ENCODE results near the gene DVL1.

The DVL1 gene

DNA sequence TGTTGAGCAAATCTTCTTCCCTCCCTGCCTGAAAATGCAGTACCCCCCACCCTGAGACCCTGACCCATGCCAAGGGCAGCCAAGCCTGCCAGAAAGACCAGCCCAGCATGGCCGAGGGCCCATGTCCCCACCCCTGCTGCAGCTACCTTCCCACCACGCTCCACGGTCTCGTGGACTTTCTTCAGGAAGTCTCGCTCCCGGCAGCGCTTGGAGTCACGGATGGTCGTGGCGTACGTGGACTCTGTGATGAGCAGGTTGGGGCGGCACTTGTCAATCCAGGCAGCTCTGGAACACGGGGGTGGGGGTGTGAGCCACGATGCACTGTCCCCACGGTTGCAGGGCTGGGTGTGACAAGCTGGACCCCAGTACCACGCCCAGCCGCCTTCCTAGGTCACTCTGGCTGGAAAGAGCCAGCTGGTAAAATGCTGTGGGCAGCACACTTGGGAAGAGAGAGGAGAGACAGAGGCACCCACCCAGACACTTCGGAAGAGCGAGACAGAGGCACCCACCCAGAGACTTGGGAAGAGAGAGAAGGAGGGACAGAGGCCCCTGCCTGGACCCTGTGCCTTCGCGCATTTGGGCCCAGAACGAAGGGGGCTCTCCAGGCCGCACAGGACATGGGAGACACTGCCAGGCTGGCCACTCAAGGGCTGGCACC, 34.4 kb downstream of the DVL1 start:
- DNase-seq (ENCODE audit: low read depth) = no peak
- TF ChIP-seq, protein P1, sequence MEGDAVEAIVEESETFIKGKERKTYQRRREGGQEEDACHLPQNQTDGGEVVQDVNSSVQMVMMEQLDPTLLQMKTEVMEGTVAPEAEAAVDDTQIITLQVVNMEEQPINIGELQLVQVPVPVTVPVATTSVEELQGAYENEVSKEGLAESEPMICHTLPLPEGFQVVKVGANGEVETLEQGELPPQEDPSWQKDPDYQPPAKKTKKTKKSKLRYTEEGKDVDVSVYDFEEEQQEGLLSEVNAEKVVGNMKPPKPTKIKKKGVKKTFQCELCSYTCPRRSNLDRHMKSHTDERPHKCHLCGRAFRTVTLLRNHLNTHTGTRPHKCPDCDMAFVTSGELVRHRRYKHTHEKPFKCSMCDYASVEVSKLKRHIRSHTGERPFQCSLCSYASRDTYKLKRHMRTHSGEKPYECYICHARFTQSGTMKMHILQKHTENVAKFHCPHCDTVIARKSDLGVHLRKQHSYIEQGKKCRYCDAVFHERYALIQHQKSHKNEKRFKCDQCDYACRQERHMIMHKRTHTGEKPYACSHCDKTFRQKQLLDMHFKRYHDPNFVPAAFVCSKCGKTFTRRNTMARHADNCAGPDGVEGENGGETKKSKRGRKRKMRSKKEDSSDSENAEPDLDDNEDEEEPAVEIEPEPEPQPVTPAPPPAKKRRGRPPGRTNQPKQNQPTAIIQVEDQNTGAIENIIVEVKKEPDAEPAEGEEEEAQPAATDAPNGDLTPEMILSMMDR (IDR thresholded peaks at IDR 0.05; ENCODE audit: low read length, missing control alignments) = no peak
- H3K4me3 ChIP-seq (replicated peaks; ENCODE audit: low read depth, low read length) = no peak overlapping the region

DNA sequence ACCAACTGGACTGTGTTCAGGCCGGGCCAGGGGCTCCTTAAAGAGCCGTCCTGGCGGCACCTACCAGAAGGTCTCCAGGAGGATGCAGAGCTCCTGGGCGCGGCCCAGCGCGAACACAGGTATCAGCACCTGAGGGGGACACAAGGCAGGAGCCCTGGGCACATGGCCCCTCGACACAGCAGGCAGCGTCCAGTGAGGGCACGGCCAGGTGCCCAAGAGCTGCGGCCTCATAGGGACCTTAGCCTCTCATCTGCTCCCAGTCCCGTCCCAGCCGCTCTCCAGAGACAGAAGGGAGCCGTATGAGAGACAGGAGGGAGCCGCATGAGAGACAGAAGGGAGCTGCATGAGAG, 35.0 kb downstream of the DVL1 start:
- H3K4me3 ChIP-seq (replicated peaks; ENCODE audit: low read depth, low read length) = no peak overlapping the region
- DNase-seq (ENCODE audit: low read depth) = no peak
- TF ChIP-seq, protein P1 (IDR thresholded peaks at IDR 0.05; ENCODE audit: low read length, missing control alignments) = no peak

DNA sequence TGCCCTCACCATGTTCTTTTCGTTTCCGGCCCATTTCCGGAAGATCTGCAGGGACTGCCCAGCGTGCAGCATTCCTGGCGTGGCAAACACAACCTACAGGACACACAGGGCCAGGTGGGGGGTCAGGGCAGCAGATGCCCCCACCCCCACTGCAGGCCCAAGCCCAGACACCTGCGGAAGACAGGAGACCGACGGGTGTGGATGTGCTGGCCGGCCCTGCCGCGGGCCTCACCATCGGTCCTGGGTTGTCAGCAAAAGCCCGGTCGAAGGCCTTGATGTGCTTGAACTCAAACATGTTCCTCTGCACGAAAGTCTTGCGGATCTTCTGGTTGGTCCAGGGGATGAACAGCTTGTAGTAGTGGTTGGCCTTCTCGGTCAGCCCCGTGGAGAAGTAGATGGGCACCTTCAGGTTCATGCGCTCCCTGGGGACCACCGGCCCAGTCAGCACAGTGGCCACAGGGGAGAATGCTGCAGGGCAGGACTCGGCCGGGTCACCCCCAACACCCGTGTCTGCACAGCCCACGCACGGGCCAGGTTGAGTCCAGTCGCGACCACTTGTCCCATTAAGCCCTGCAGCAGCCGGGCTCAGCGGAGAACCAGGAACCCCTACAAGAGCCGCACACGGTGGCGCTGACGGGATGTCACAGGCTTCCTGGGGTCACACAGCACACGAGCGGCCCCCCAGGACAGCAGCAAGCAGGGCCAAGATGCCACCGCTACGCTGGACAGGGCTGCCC, 35.5 kb downstream of the DVL1 start:
- TF ChIP-seq, protein P1 (IDR thresholded peaks at IDR 0.05; ENCODE audit: low read length, missing control alignments) = no peak
- no peak for DNase-seq (ENCODE audit: low read depth)
- no peak overlapping the region for H3K4me3 ChIP-seq (replicated peaks; ENCODE audit: low read depth, low read length)

DNA sequence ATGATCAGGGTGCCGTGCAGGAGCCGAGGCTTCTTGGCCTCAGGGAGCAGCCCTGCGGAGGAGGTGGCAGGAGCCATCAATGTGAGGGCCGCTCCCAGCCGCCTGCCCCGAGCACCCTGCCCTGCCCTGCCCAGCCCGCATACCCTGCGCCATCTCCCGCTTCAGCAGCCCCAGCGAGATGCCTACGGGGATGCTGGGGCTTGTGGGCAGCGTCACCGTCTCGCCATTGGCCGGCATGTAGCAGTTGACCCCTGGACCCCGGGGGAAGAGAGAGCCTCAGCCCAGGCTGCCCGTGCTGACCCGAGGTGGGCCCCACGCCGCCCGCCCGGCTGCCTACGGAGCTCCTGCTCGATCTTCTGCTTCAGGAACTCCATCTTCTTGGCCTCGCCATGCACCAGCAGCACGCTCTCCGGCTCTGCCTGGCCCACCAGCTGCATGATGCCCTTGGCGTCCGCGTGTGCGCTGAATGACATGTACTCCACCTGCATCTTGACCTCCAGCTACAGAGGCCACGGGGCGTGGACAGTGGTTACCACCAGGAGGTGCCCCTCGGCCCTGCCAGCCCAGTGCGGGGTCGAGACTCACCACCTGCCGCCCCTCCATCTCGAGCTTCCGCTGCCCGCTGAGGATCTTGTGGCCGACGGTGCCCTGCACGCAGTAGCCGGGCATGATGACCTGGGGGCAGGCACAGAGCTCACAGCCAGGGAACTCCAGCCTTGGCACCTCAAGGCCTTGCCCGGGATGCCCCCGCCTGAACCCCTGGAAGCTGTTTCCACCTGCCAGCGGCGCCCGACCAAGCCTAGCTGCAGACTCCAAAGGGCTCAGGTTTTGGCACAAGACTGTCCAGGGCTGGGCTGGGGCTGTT, 36.5 kb downstream of the DVL1 start:
- no peak overlapping the region for H3K4me3 ChIP-seq (replicated peaks; ENCODE audit: low read depth, low read length)
- TF ChIP-seq, protein P1 (IDR thresholded peaks at IDR 0.05; ENCODE audit: low read length, missing control alignments) = no peak
- DNase-seq (ENCODE audit: low read depth) = no peak

DNA sequence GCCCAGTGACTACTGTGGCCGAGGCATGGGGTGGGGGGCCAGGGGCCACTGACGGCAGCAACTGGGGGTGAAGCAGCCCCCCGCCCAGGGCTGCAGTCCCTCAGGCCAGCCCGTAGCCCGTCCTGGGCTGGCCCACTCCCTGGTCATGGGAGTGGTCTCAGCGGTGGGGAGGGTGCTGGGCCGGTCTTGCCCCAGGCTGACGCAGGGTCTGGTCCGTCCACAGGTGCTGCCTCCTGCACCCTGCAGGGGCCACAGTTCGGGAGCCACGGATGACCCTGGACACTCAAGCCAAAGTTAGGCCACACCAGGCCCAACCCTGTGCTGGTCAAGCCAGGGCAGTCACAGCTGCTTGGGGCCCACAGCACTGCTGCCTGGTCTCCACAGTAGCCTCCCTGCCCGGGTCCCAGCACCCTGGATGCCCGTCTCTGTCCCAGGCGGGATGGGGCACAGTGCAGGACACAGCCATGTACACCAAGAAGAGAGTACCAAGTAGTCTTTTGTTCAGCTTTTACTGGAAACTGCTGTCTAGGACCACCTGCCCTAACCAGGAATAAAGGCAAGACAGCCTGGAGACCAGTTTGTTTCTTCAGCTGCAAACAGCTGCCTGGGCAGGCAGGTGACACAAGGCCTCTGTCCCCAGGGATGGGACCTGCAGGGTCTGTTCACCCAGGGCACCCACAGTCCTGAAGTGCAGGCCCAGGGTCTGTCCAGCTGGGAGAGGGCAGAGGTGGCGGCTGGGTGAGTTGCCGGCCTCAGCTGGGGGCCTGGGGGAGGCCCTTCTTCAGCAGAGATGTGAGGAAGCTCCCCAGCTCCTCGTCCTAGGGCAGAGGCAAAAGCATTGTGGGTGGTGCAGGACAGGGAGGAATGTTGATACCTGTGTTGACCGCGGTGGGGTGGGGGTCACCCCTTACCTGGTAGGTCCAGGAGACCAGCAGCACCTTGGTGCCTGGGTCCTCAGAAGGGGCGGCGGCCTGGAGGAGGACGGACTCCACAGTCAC, 37.8 kb downstream of the DVL1 start:
- TF ChIP-seq, protein P1 (IDR thresholded peaks at IDR 0.05; ENCODE audit: low read length, missing control alignments) = no peak
- no peak overlapping the region for H3K4me3 ChIP-seq (replicated peaks; ENCODE audit: low read depth, low read length)
- no peak for DNase-seq (ENCODE audit: low read depth)

DNA sequence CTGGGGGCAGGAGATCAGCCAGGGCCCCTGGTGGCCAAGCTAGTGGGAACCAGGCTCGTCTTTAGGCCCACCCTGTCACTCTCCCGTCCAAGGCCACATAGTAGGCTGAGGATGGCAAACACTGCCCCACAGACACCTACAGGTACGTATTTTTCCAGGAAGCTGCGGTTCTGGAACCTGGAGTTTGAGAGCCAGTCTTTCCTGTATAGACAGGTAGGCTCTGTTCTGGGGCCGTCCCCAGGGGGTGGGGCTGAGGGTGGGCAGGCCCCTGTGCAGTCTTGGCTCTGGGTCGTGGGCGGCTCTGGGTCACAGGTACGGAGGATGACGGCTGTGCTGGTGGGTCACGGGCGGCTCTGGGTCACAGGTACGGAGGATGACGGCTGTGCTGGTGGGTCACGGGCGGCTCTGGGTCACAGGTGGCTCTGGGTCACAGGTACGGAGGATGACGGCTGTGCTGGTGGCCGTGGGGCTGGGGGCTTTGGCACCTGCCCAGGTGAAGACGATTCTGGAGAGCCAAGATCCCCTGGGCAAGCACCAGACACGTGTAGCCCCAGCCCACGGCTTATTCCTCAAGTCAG, 38.7 kb downstream of the DVL1 start:
- TF ChIP-seq, protein P1 (IDR thresholded peaks at IDR 0.05; ENCODE audit: low read length, missing control alignments) = no peak
- DNase-seq (ENCODE audit: low read depth) = no peak
- no peak overlapping the region for H3K4me3 ChIP-seq (replicated peaks; ENCODE audit: low read depth, low read length)

Data from fibroblast of pulmonary artery (primary cell).